ENCODE results near the gene RYR3. TPM values are rescaled to one million over a fixed set of nuclear protein-coding genes. Genes with fewer than 3 reads are reported as not detected.

The RYR3 gene
- total RNA-seq, 1 donor from 2014 or later, result 2.2 TPM

DNA sequence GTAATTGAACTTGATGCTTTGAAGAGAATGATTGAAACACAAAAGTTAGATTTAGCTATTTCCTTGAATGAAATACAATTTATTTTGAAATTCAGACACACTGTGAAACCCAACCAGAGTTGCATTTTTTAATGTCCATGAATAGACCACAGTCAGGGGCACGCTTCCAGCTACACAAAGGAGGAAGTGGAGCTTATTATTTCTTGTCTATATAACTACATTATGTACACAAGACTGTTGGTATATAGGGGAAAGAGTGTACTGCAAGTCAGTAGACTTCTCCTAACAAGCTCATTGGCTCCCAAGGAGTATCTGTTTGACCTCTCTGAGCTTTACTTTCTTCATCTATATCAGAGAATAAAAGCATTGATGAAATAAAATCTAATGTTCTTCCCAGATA lies 326.2 kb downstream of the RYR3 start:
- H3K4me3 Mint-ChIP-seq, result no peak overlapping the region
- H3K27me3 Mint-ChIP-seq, result peaks cover 20% of the 10 kb centered on the region
- no peaks in the 10 kb centered on the region for H3K4me1 Mint-ChIP-seq (ENCODE audit: unreplicated experiment)

DNA sequence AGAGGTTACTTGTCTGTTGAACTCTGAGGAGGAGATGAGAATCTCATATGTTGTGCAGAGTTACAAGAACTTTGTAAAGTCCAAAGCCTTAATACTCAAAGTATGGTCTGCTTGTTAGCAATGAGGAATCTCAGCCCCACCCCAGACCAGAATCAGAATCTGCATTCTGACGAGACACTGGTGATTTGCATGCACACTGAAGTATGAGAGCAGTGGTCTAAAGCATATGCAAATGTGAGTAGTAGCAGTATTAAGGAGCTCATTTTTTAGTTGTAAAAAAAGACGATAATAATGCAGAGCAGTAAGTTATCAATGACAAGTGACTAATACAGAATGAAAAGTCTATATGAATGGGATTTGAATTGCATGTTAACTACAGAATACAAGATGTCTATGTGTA lies 327.7 kb downstream of the RYR3 start:
- no peaks in the 10 kb centered on the region for H3K9me3 Mint-ChIP-seq
- no peak overlapping the region for H3K27ac Mint-ChIP-seq
- DNase-seq (ENCODE audit: extremely low spot score, unreplicated experiment), result no peak
- TF ChIP-seq, protein P1, sequence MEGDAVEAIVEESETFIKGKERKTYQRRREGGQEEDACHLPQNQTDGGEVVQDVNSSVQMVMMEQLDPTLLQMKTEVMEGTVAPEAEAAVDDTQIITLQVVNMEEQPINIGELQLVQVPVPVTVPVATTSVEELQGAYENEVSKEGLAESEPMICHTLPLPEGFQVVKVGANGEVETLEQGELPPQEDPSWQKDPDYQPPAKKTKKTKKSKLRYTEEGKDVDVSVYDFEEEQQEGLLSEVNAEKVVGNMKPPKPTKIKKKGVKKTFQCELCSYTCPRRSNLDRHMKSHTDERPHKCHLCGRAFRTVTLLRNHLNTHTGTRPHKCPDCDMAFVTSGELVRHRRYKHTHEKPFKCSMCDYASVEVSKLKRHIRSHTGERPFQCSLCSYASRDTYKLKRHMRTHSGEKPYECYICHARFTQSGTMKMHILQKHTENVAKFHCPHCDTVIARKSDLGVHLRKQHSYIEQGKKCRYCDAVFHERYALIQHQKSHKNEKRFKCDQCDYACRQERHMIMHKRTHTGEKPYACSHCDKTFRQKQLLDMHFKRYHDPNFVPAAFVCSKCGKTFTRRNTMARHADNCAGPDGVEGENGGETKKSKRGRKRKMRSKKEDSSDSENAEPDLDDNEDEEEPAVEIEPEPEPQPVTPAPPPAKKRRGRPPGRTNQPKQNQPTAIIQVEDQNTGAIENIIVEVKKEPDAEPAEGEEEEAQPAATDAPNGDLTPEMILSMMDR (conservative IDR thresholded peaks at IDR 0.05), result no peak
- peaks cover 25% of the 10 kb centered on the region for H3K27me3 Mint-ChIP-seq
- no peak overlapping the region for H3K4me3 Mint-ChIP-seq
- H3K36me3 Mint-ChIP-seq, result no peaks in the 10 kb centered on the region
- no peaks in the 10 kb centered on the region for H3K4me1 Mint-ChIP-seq (ENCODE audit: unreplicated experiment)

More for the DNA sequence above, 326.2 kb downstream of the RYR3 start:
- TF ChIP-seq, protein P1 (conservative IDR thresholded peaks at IDR 0.05), result no peak
- Mint-ChIP-seq H3K9me3 (no peaks in the 10 kb centered on the region), H3K27ac (no peak overlapping the region), H3K36me3 (no peaks in the 10 kb centered on the region)
- DNase-seq (ENCODE audit: extremely low spot score, unreplicated experiment), result no peak

DNA sequence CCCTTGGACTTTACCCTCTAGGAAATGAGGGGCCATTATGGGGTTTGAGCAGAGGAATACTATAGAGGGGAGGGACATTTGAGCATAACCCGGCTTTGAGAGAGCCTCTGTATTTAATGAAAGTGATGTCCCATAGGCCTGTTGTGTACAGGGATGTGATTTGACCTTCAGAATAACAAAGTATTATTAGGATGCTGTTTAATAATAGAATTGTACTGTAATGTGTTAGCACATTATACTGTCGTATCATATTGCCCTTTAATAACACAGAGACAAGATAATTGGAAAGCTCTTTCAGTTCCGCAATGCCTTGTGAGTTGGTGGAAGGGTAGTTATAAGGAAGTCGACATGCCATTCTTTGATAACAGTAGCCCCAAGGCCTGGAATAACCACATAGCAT lies 328.3 kb downstream of the RYR3 start:
- Mint-ChIP-seq H3K36me3 (no peaks in the 10 kb centered on the region), H3K27ac (no peak overlapping the region), H3K4me1 (ENCODE audit: unreplicated experiment) (no peaks in the 10 kb centered on the region), H3K4me3 (no peak overlapping the region), H3K27me3 (peaks cover 29% of the 10 kb centered on the region), H3K9me3 (no peaks in the 10 kb centered on the region)
- no peak for DNase-seq (ENCODE audit: extremely low spot score, unreplicated experiment)
- TF ChIP-seq, protein P1 (conservative IDR thresholded peaks at IDR 0.05), result no peak

DNA sequence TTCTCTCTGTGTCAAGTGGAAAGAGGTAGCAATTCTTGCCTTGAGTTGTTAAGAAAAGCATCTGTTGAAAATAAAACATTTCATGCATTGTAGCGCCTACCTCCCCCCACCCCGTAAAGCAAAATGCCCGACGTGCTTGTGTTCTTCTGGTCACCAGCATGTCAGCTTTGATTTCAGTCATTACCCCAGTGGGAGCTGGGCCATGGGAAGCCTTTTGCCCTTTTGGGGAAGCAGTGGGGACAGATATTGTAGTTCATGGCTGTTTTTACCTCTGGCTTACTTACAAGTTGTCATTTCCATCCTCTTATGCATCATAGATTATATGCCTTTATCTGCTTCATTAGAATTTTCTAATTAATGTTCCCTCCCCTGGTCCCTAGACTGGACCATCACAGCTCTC lies 328.7 kb downstream of the RYR3 start:
- H3K36me3 Mint-ChIP-seq, result no peaks in the 10 kb centered on the region
- no peak overlapping the region for H3K4me3 Mint-ChIP-seq
- TF ChIP-seq, protein P1 (conservative IDR thresholded peaks at IDR 0.05), result no peak
- H3K27ac Mint-ChIP-seq, result no peak overlapping the region
- peaks cover 29% of the 10 kb centered on the region for H3K27me3 Mint-ChIP-seq
- H3K4me1 Mint-ChIP-seq (ENCODE audit: unreplicated experiment), result no peaks in the 10 kb centered on the region
- no peaks in the 10 kb centered on the region for H3K9me3 Mint-ChIP-seq
- DNase-seq (ENCODE audit: extremely low spot score, unreplicated experiment), result no peak

DNA sequence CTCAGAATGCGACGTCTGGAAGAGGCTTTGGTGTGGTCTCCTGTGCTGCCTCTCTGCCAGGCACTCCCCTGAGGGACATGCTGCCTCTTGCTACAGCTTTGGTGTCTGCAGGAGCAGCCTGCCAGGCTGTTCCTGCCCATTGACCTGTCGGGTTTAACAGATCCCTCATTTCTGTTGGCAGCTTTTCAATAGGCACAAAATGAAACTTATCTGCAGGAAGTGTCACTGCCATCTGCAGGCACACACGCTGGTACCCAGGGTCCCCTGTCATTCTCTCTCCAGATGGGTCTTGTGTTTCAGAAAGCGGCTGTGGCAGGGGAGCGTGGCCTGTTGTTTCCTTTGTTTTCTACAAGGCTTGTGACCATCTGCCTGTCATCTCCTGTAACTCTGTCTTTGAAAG lies 329.2 kb downstream of the RYR3 start:
- Mint-ChIP-seq H3K36me3 (no peaks in the 10 kb centered on the region), H3K27me3 (peaks cover 29% of the 10 kb centered on the region), H3K9me3 (no peaks in the 10 kb centered on the region), H3K4me1 (ENCODE audit: unreplicated experiment) (no peaks in the 10 kb centered on the region), H3K4me3 (no peak overlapping the region), H3K27ac (no peak overlapping the region)
- no peak for DNase-seq (ENCODE audit: extremely low spot score, unreplicated experiment)
- TF ChIP-seq, protein P1 (conservative IDR thresholded peaks at IDR 0.05), result no peak

DNA sequence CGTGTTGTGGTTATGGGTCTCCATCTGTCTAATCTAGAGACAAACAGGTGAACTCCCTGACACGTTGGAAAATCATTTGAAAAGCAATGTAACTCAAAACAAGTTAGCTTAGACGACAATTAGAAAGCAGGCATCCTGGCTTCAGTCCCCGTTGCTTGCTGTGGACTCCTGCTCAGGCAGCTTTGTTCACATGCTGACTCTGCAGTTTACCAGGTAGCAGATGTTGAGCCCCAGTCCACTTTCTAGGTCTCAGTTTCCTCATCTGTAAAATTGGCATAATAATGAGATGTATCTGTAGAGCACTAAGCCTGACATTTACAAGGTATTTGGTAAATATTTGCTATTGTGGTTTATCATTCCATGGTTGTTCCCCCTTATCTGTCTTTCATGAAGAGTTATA lies 330.3 kb downstream of the RYR3 start:
- H3K4me3 Mint-ChIP-seq, result no peak overlapping the region
- H3K27me3 Mint-ChIP-seq, result peaks cover 29% of the 10 kb centered on the region
- DNase-seq (ENCODE audit: extremely low spot score, unreplicated experiment), result no peak
- H3K9me3 Mint-ChIP-seq, result no peaks in the 10 kb centered on the region
- TF ChIP-seq, protein P1 (conservative IDR thresholded peaks at IDR 0.05), result no peak
- no peak overlapping the region for H3K27ac Mint-ChIP-seq
- H3K4me1 Mint-ChIP-seq (ENCODE audit: unreplicated experiment), result no peaks in the 10 kb centered on the region
- H3K36me3 Mint-ChIP-seq, result no peaks in the 10 kb centered on the region

Data from type B pancreatic cell (in vitro differentiated cells).